GM20000 (cell line): Measurements from ENCODE around the gene ADCY5.

ENCODE experiments used
- DNase-seq: peaks from one replicate; pipeline ENCODE4 v3.0.0; 2012; ENCODE audit warnings: low spot score
- CTCF ChIP-seq: IDR thresholded peaks from 2 replicates; pipeline ENCODE4 v1.5.1; 2012; ENCODE audit warnings: mild to moderate bottlenecking, control low read depth; ENCODE audit errors: extremely low read depth, missing control alignments

ADCY5 gene

DNA sequence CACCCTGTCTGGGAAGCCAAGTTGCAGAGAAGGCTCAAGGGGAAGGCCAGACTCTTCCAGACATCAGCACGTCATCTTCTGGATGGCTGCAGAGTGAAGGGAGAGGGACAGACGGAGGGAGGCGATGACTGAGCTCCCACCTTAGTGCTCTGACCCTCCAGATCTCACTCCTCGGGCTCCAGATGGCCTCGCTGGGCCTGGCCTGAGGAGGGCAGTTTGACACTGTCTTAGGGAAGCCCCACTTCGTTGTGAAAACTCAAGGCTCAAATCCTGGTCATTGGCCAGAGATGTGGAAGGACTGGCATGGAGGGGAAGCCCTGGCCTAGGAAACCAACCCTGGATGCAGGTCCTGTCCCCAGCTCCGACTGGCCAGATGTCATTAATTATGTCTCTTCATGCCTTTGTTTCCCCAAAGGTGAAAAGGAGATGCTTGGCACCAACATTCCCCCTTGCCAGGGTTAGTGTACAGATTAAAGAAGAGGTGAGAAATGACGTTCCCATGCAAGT, 70.4 kb downstream of the ADCY5 start:
- TF ChIP-seq CTCF = no peak
- DNase-seq = no peak

DNA sequence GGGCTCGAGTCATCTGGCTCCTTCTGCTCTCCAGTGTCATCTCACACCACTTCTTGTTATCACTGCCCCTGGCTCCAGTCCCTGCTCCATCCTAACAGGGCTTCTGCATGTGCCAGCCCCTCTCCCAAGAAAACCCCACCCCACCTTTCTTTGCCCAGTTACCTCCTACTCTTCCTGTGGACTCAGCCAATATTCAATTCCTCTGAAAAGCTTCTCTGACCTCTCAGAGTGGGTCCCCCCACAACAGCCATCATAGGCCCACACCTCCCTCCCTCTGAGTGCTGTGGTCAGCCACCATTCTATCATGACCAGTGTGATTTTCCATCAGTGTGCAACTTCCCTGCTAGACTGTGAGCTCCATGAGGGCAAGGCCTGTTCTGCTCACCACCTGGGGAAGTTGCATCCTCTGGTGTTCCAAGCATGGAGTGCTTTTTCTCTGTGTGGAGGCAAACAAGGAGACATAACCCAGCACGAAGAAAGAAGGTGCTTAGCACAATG, 71.6 kb downstream of the ADCY5 start:
- no peak for TF ChIP-seq CTCF

GRCh38 chr3:123376451-123377242, 72.2 kb downstream of the ADCY5 start:
- TF ChIP-seq CTCF = no peak
- no peak for DNase-seq

More for the DNA sequence above, 71.6 kb downstream of the ADCY5 start:
- DNase-seq = no peak

DNA sequence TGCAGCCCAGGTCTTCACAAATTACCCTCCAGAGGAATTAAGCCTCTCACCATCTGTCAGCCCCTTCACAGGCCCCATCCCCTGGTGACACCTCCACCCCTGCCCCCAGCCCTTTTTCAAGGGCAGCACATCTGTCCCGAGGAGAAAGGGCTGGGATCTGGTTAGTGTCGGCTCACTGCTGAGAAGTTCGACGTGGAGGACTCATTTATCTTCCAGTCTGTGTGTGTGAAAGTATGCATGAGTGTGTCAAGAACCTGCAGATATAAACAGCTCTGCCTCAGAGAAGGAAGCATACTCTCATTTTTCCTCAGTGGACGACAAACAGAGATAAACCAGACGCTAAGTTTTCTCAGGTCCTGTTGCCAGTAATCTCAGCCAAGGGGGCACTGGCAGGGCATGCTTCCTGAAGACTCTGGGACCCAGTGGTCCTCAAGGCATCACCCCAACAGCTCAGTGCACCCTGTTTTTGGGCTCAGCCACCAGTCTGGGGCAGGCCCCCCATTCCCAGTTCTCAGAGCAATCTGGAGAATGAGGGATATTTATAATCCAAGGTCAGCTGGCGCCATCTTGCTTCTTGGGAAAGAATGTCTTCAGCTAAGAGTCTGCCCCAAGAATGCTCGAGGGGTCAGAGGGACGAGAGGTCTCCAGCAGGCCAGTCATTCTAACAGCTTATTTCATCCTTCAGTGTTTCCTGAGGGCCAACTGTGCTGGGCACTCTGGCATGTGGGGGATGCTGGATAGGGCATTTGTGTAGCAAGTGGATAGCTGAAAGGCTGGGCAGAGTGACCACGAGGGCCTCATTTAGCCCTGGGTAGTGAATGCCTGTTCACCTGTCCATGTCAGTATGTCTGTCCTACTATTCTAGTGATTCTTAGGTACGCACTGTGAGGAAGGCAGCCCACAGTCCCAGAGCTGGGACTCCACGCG, 73.6 kb downstream of the ADCY5 start:
- no peak for DNase-seq
- TF ChIP-seq CTCF = no peak

DNA sequence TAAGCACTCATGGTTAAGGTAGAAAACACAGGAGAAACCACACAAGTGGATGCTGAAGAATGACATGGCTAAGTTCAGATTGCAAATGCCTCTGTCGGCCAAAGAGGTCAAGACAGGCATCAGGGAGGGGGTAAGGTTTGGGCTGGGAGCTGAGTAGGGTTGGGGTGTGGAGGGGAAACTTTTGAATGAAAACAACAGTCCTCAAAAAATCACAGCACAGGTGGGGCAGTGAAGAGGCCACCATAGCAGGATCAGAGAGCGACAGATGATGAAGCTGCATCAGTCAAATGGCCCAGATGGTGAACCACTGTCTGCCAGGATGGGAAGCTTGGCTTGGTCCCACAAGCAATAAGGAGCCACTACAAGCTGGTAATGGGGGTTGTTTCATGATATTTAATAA, 74.9 kb downstream of the ADCY5 start:
- no peak for DNase-seq
- TF ChIP-seq CTCF = no peak

DNA sequence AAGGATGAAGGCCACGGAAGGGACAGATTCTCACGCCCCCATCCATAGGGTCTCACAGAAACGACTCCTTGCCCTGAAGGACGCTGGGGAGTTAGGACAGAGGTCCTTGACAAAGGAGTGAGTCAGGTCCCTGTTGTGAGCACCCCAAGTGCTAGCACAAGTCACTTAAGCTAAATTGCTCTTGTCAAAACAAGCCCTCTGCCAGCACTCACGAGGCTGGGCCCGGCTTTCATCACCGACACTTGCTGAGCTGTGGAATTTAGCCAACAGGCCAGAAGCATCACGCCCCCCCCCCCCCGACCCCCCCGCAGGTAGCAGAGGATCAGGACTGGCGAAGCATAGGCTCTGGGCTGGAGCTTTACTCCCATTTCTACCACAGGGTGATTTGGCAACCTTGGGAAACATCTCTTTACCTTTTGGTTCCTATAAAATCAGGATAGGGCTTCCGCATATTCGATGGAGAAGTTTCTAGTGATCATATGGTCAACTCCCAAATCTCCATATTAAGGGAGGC, 75.4 kb downstream of the ADCY5 start:
- no peak for TF ChIP-seq CTCF
- no peak for DNase-seq
